Heart left ventricle (tissue), 16 donors: Measurements from ENCODE around the gene DPEP3. TPM values are rescaled to one million over a fixed set of nuclear protein-coding genes. Genes with fewer than 3 reads are reported as not detected.

Source experiments
- ATAC-seq, 4 donors: fragments of 200-7000 bp; cut with Tn5 transposase; one replicate each; pipeline ENCODE4 v1.9.1; 2020 to 2022; ENCODE audit warnings: moderate library complexity in 4 of 4, mild to moderate bottlenecking in 3 of 4, moderate number of reproducible peaks in 1 of 4
- DNase-seq, 5 donors: peaks; one replicate each; pipeline ENCODE4 v3.0.0-alpha.2; 2020
- H3K27ac ChIP-seq, 12 donors: fragments of 200-600 bp; sonication (generic) in 4 of 12; one replicate each; pipeline versions ENCODE4 v1.5.0 to v1.8.0; 2016 to 2022; ENCODE audit warnings: mild to moderate bottlenecking in 2 of 12
- H3K27me3 ChIP-seq, 9 donors: fragments of 200-600 bp; sonication (generic) in 2 of 9; one replicate each; pipeline versions ENCODE4 v1.5.1 to v1.8.0; 2016 to 2022; ENCODE audit warnings: mild to moderate bottlenecking in 3 of 9
- H3K36me3 ChIP-seq, 9 donors: fragments of 200-600 bp; sonication (generic) in 2 of 9; one replicate each; pipeline versions ENCODE4 v1.5.0 to v1.8.0; 2018 to 2022; ENCODE audit warnings: mild to moderate bottlenecking in 2 of 9
- H3K4me1 ChIP-seq, 12 donors: fragments of 200-600 bp; sonication (generic) in 4 of 12; one replicate each; pipeline versions ENCODE4 v1.5.0 to v1.8.0; 2016 to 2022; ENCODE audit warnings: mild to moderate bottlenecking in 3 of 12
- H3K4me3 ChIP-seq, 12 donors: fragments of 200-600 bp; sonication (generic) in 4 of 12; one replicate each; pipeline versions ENCODE4 v1.5.0 to v1.8.0; 2017 to 2022; ENCODE audit warnings: mild to moderate bottlenecking in 9 of 12, moderate library complexity in 4 of 12
- H3K9me3 ChIP-seq, 12 donors: fragments of 200-600 bp; sonication (generic) in 4 of 12; one replicate each; pipeline versions ENCODE4 v1.5.0 to v1.8.0; 2016 to 2022; ENCODE audit warnings: mild to moderate bottlenecking in 1 of 12
- POLR2A ChIP-seq, 2 donors: fragments of 450-650 bp; IDR thresholded peaks; one replicate each; pipeline ENCODE4 v1.6.1; 2017; ENCODE audit warnings: antibody characterized with exemption in 2 of 2, mild to moderate bottlenecking in 2 of 2, moderate library complexity in 2 of 2
- WGBS, 4 donors: extraction: QIAGEN DNeasy Blood & Tissue Kit in 2 of 4; methylation state at CpG; one replicate each; pipeline versions ENCODE4 v1.1.5 to v1.1.7; 2013 to 2018; 5-methylcytosine and 5-hydroxymethylcytosine counted together
- intact Hi-C, 10 donors: fragments of 100-400 bp; cut with DNase I; formaldehyde crosslinking; loops; one replicate each; pipeline versions ENCODE4 v1.11.1 to v1.14.2; 2022
- polyA plus RNA-seq, 2 donors: library from polyadenylated mRNA; stranded (reverse); fragments of 200-250 nt; gene quantifications; one replicate each; pipeline ENCODE4 v1.2.3, GENCODE V29; 2013
- total RNA-seq, 9 donors: library from RNA; depleted of rRNA in 2 of 9; stranded (reverse); fragments of >200 nt in 2 of 9; fragmentation: NEBNext Ultra II Directional in 3 of 9; extraction: Animal tissue kit (Norgen Biotek cat#: 25700) in 3 of 9; gene quantifications; one replicate each; pipeline versions ENCODE4 v1.1.0 to v1.2.4, GENCODE V29; 2016 to 2023
- TF ChIP-seq, protein P1 (sequence below), 12 donors: fragments of 200-600 bp; sonication (generic) in 4 of 12; IDR thresholded peaks; one replicate each; pipeline versions ENCODE4 v1.5.0 to v1.8.0; 2018 to 2022; ENCODE audit warnings: antibody characterized with exemption in 12 of 12, mild to moderate bottlenecking in 5 of 12
- donor health status: ischemic (EF 13 %, LVEDD 7.1; RV severe dilation, severe dysfunction).
- donor health status: healthy with polysubstance abuse.
- donor health status: DM: no; HTN: yes; CAD: no.
- donor health status: DM: no; HTN: no; CAD: no.
- donor health status: ischemic (EF 25% LVEDD 6.9; RV normal size, moderate dysfunction).
- donor health status: ischemic (EF 25% LVEDD 5.7; RV mildly dilated, moderate dysfunction).
- donor health status: healthy.
- donor health status: DM: yes; HTN: yes; CAD: no.
- donor health status: ischemic (EF 35%, LVEDD 5.7; RV mildly dilated, moderate dysfunction).
- donor health status: nonischemic (EF 11% LVEDD 7.7; RV severe dilation, severe dysfunction).
- donor health status: DM: yes; HTN: yes; CAD: no.
- donor health status: PGD.
- donor health status: ischemic (EF 29% LVEDD 5.4; RV normal size, mild dysfunction).
- donor health status: nonischemic (EF 23%, LVEDD 6.1; RV moderate dilation, normal function).

The DPEP3 gene
- total and polyA plus RNA-seq, 11 donors = 0.13 to 0.16 TPM; not detected in 9

DNA sequence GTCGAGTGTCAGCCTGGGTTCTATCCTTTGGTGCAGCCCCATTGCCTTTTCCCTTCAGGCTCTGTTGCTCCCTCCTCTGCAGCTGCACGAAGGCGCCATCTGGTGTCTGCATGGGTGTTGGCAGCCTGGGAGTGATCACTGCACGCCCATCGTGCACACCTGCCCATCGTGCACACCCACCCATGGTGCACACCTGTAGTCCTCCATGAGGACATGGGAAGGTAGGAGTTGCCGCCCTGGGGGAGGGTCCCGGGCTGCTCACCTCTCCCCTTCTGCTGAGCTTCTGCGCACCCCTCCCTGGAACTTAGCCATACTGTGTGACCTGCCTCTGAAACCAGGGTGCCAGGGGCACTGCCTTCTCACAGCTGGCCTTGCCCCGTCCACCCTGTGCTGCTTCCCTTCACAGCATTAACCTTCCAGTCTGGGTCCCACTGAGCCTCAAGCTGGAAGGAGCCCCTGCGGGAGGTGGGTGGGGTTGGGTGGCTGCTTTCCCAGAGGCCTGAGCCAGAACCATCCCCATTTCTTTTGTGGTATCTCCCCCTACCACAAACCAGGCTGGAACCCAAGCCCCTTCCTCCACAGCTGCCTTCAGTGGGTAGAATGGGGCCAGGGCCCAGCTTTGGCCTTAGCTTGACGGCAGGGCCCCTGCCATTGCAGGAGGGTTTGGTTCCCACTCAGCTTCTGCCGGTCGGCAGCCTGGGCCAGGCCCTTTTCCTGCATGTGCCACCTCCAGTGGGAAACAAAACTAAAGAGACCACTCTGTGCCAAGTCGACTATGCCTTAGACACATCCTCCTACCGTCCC is 51.5 kb downstream of the DPEP3 start:
- WGBS, 4 donors = 36 to 52% (median 48%) methylated on average over 8 to 16 of the region's 16 CpGs
- Histone ChIP-seq H3K4me1 (peaks cover 0 to 34% (median 15%) of the 10 kb centered on the region in 12 donors), H3K4me3 (no peak overlapping the region), H3K27me3 (no peaks in the 10 kb centered on the region), H3K36me3 (peaks cover 0 to 57% (median 35%) of the 10 kb centered on the region in 9 donors), H3K27ac (no peak overlapping the region), H3K9me3 (no peaks in the 10 kb centered on the region)
- ATAC-seq (peak; percentile 37 to 69 (median 62)), DNase-seq (peak; percentile 63 to 86 (median 73))
- intact Hi-C loops = loop anchor here (1.0 to 10.0 kb wide), 11 partner anchors 46 to 256 kb away; partner anchors contain the start of gene NRN1L (in 4 of the 10)
- TF ChIP-seq, protein P1, sequence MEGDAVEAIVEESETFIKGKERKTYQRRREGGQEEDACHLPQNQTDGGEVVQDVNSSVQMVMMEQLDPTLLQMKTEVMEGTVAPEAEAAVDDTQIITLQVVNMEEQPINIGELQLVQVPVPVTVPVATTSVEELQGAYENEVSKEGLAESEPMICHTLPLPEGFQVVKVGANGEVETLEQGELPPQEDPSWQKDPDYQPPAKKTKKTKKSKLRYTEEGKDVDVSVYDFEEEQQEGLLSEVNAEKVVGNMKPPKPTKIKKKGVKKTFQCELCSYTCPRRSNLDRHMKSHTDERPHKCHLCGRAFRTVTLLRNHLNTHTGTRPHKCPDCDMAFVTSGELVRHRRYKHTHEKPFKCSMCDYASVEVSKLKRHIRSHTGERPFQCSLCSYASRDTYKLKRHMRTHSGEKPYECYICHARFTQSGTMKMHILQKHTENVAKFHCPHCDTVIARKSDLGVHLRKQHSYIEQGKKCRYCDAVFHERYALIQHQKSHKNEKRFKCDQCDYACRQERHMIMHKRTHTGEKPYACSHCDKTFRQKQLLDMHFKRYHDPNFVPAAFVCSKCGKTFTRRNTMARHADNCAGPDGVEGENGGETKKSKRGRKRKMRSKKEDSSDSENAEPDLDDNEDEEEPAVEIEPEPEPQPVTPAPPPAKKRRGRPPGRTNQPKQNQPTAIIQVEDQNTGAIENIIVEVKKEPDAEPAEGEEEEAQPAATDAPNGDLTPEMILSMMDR (IDR thresholded peaks at IDR 0.05) = peak; percentile 72 to 87 (median 83)
- TF ChIP-seq POLR2A (IDR thresholded peaks at IDR 0.05) = no peak

DNA sequence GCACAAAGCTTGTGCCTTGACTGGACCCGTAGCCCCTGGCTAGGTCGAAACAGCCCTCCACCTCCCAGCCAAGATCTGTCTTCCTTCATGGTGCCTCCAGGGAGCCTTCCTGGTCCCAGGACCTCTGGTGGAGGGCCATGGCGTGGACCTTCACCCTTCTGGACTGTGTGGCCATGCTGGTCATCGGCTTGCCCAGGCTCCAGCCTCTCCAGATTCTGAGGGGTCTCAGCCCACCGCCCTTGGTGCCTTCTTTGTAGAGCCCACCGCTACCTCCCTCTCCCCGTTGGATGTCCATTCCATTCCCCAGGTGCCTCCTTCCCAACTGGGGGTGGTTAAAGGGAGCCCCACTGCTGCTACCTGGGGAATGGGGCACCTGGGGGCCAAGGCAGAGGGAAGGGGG is 52.2 kb downstream of the DPEP3 start:
- Histone ChIP-seq H3K36me3 (peaks cover 0 to 58% (median 35%) of the 10 kb centered on the region in 9 donors), H3K9me3 (no peaks in the 10 kb centered on the region), H3K4me1 (peaks cover 0 to 40% (median 18%) of the 10 kb centered on the region in 12 donors), H3K27ac (no peak overlapping the region), H3K27me3 (no peaks in the 10 kb centered on the region), H3K4me3 (no peak overlapping the region)
- ATAC-seq (no peak), DNase-seq (peak in 1 of 5 donors; percentile 20)
- intact Hi-C loops = loop anchor here (1.0 to 10.0 kb wide), 11 partner anchors 45 to 256 kb away; partner anchors contain the start of gene NRN1L (in 4 of the 10)
- no peak for TF ChIP-seq POLR2A (IDR thresholded peaks at IDR 0.05)
- TF ChIP-seq, protein P1 (IDR thresholded peaks at IDR 0.05) = no peak
- WGBS, 4 donors = 74 to 83% (median 81%) methylated on average over 7 of the region's 7 CpGs

DNA sequence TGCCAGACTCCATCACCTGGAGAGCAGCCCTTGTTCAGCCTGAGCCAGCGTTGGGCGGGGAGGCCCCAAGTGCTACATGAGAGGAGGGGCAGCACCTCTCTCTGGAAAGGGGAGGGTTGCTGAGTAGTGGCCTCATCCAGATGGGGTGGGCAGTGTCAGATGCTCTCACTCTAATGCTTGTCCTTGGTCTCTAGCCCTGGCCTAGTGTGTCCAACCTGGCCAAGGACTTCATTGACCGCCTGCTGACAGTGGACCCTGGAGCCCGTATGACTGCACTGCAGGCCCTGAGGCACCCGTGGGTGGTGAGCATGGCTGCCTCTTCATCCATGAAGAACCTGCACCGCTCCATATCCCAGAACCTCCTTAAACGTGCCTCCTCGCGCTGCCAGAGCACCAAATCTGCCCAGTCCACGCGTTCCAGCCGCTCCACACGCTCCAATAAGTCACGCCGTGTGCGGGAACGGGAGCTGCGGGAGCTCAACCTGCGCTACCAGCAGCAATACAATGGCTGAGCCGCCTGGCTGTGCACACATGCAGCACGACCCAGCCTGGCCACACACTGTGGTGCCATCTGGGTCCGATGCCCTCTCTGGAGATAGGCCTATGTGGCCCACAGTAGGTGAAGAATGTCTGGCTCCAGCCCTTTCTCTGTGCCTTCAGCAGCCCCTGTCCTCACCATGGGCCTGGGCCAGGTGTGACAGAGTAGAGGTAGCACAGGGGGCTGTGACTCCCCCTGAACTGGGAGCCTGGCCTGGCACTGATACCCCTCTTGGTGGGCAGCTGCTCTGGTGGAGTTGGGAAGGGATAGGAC is 53.0 kb downstream of the DPEP3 start:
- Histone ChIP-seq H3K36me3 (peaks cover 0 to 52% (median 36%) of the 10 kb centered on the region in 9 donors), H3K27me3 (no peaks in the 10 kb centered on the region), H3K9me3 (no peaks in the 10 kb centered on the region), H3K4me1 (peaks cover 3 to 48% (median 22%) of the 10 kb centered on the region in 12 donors), H3K4me3 (no peak overlapping the region), H3K27ac (peak overlapping the region in 1 of 12 donors; percentile 50)
- ATAC-seq (no peak), DNase-seq (peak in 1 of 5 donors; percentile 23)
- WGBS, 4 donors = 88 to 95% (median 93%) methylated on average over 14 to 22 of the region's 22 CpGs
- intact Hi-C loops = loop anchor here (2.0 to 10.0 kb wide), 7 partner anchors 45 to 255 kb away; partner anchors contain the start of gene NRN1L (in 4 of the 10)
- TF ChIP-seq, protein P1 (IDR thresholded peaks at IDR 0.05) = no peak
- no peak for TF ChIP-seq POLR2A (IDR thresholded peaks at IDR 0.05)
